DOHH2 (cell line): ENCODE results near the gene USO1.
"Not testable (repeated sequence)": the region's sequence is repeated elsewhere in the genome, so short reads cannot be mapped to it uniquely, and the experiment has no call there.

Experiments used
- H3F3A ChIP-seq: fragments of 200-600 bp; sonication (generic), shearing (Covaris generic); 2 replicates; pipeline ENCODE4 v1.6.0; 2016; ENCODE audit warnings: antibody characterized with exemption, mild to moderate bottlenecking; ENCODE audit not compliant: control insufficient read depth, insufficient read depth
- H3K27ac ChIP-seq: fragments of 200-600 bp; sonication (generic); 2 replicates; pipeline ENCODE4 v1.5.1; 2014; ENCODE audit warnings: low read depth, mild to moderate bottlenecking, low read length, moderate library complexity
- H3K27me3 ChIP-seq: fragments of 200-600 bp; sonication (generic); 2 replicates; pipeline ENCODE4 v1.6.1; 2014; ENCODE audit warnings: mild to moderate bottlenecking, low read length, mixed read lengths; ENCODE audit not compliant: control insufficient read depth
- H3K36me3 ChIP-seq: fragments of 200-600 bp; sonication (generic); 2 replicates; pipeline ENCODE4 v1.6.1; 2014; ENCODE audit warnings: mild to moderate bottlenecking, low read length, moderate library complexity, mixed read lengths; ENCODE audit not compliant: control insufficient read depth
- H3K4me1 ChIP-seq: fragments of 200-600 bp; sonication (generic); 2 replicates; pipeline ENCODE4 v1.6.1; 2014; ENCODE audit warnings: mild to moderate bottlenecking, low read length, mixed read lengths; ENCODE audit not compliant: control insufficient read depth
- H3K4me2 ChIP-seq: fragments of 200-600 bp; sonication (generic); 2 replicates; pipeline ENCODE4 v1.6.0; 2014; ENCODE audit warnings: mild to moderate bottlenecking, low read length, moderate library complexity
- H3K4me3 ChIP-seq: fragments of 200-600 bp; sonication (generic); 2 replicates; pipeline ENCODE4 v1.5.1; 2014; ENCODE audit warnings: mild to moderate bottlenecking, low read length, mixed read lengths
- H3K79me2 ChIP-seq: fragments of 200-600 bp; sonication (generic); 2 replicates; pipeline ENCODE4 v1.6.1; 2014; ENCODE audit warnings: mild to moderate bottlenecking, low read length, mixed read lengths; ENCODE audit not compliant: control insufficient read depth
- H3K9me2 ChIP-seq: fragments of 200-600 bp; sonication (generic); replicated peaks from 2 replicates; pipeline ENCODE4 v1.6.1; 2014; ENCODE audit warnings: mild to moderate bottlenecking, low read length, mixed read lengths; ENCODE audit not compliant: control insufficient read depth
- H3K9me3 ChIP-seq: fragments of 200-600 bp; sonication (generic); 2 replicates; pipeline ENCODE4 v1.6.1; 2014; ENCODE audit warnings: antibody characterized with exemption, low read length, mixed read lengths; ENCODE audit not compliant: control insufficient read depth, insufficient read depth
- H4K20me1 ChIP-seq: fragments of 200-600 bp; sonication (generic); 2 replicates; pipeline ENCODE4 v1.6.0; 2014; ENCODE audit warnings: low read depth, mild to moderate bottlenecking, antibody characterized with exemption, low read length, moderate library complexity; ENCODE audit not compliant: control insufficient read depth, insufficient read depth
- CTCF ChIP-seq: fragments of 200-600 bp; sonication (generic); IDR thresholded peaks from one replicate; pipeline ENCODE4 v1.5.1; 2014; ENCODE audit warnings: antibody characterized with exemption, mild to moderate bottlenecking, low read depth, low read length; ENCODE audit not compliant: poor library complexity, severe bottlenecking
- EZH2phosphoT487 ChIP-seq: fragments of 200-600 bp; sonication (generic); IDR thresholded peaks from 2 replicates; pipeline ENCODE4 v1.6.1; 2017; ENCODE audit warnings: borderline replicate concordance, mild to moderate bottlenecking, antibody characterized with exemption, low read length, moderate library complexity, mixed read lengths

Gene USO1

GRCh38 chr4:75714704-75715103 is 9.7 kb upstream of the USO1 start:
- H3K4me2 ChIP-seq: no peak overlapping the region
- TF ChIP-seq EZH2phosphoT487 (no peak), CTCF (no peak)
- H3K79me2 ChIP-seq: no peaks in the 10 kb centered on the region
- H3K4me1 ChIP-seq: peaks cover 4% of the 10 kb centered on the region
- no peaks in the 10 kb centered on the region for H3K9me3 ChIP-seq
- H3K36me3 ChIP-seq: no peaks in the 10 kb centered on the region
- no peaks in the 10 kb centered on the region for H3K9me2 ChIP-seq
- H3F3A ChIP-seq: no peaks in the 10 kb centered on the region
- no peaks in the 10 kb centered on the region for H3K27me3 ChIP-seq
- no peak overlapping the region for H3K4me3 ChIP-seq
- no peak overlapping the region for H3K27ac ChIP-seq
- H4K20me1 ChIP-seq: no peaks in the 10 kb centered on the region

- no peaks in the 10 kb centered on the region for H3F3A ChIP-seq
- no peaks in the 10 kb centered on the region for H4K20me1 ChIP-seq
- no peaks in the 10 kb centered on the region for H3K9me2 ChIP-seq
- TF ChIP-seq CTCF: no peak
- no peak for TF ChIP-seq EZH2phosphoT487
- H3K27me3 ChIP-seq: no peaks in the 10 kb centered on the region
- peaks cover 6% of the 10 kb centered on the region for H3K4me1 ChIP-seq
- no peak overlapping the region for H3K27ac ChIP-seq
- no peaks in the 10 kb centered on the region for H3K9me3 ChIP-seq
- H3K36me3 ChIP-seq: no peaks in the 10 kb centered on the region
- no peak overlapping the region for H3K4me2 ChIP-seq
- no peaks in the 10 kb centered on the region for H3K79me2 ChIP-seq
- no peak overlapping the region for H3K4me3 ChIP-seq
These were observed 9.1 kb upstream of the USO1 start for GRCh38 chr4:75715105-75715799.

- H3K4me2 ChIP-seq, H3K9me2 ChIP-seq, H3K36me3 ChIP-seq, H3K4me1 ChIP-seq, H3K9me3 ChIP-seq, H4K20me1 ChIP-seq, H3K27me3 ChIP-seq, H3K4me3 ChIP-seq, H3K79me2 ChIP-seq, H3K27ac ChIP-seq, H3F3A ChIP-seq: not testable (repeated sequence)
These were observed 8.3 kb upstream of the USO1 start for GRCh38 chr4:75716054-75716453.

GRCh38 chr4:75717408-75717807 is 7.0 kb upstream of the USO1 start:
- H3K4me2 ChIP-seq: no peak overlapping the region
- no peaks in the 10 kb centered on the region for H3F3A ChIP-seq
- H3K36me3 ChIP-seq: no peaks in the 10 kb centered on the region
- no peaks in the 10 kb centered on the region for H3K9me2 ChIP-seq
- H3K9me3 ChIP-seq: no peaks in the 10 kb centered on the region
- no peak overlapping the region for H3K27ac ChIP-seq
- peaks cover 6% of the 10 kb centered on the region for H3K4me1 ChIP-seq
- no peaks in the 10 kb centered on the region for H4K20me1 ChIP-seq
- no peak for TF ChIP-seq EZH2phosphoT487
- TF ChIP-seq CTCF: no peak
- H3K79me2 ChIP-seq: no peaks in the 10 kb centered on the region
- H3K4me3 ChIP-seq: no peak overlapping the region
- H3K27me3 ChIP-seq: no peaks in the 10 kb centered on the region
